D341Med (cell line): ENCODE data around the gene PDZD4.
A peak's percentile ranks its signal among the peaks of the same experiment; 100 is the strongest.
"Not testable (repeated sequence)": the region's sequence is repeated elsewhere in the genome, so short reads cannot be mapped to it uniquely, and the experiment has no call there.

Experiments used
- DNase-seq: peaks from one replicate; pipeline ENCODE4 v3.0.0; 2012; ENCODE audit warnings: low spot score

Gene PDZD4

GRCh38 chrX:153844509-153845082, 14.3 kb upstream of the PDZD4 start:
- DNase-seq = no peak

- no peak for DNase-seq
These were observed 6.6 kb upstream of the PDZD4 start for GRCh38 chrX:153836921-153837320.

GRCh38 chrX:153832728-153833127, 2.4 kb upstream of the PDZD4 start:
- no peak for DNase-seq

- no peak for DNase-seq
These were observed 1.2 kb upstream of the PDZD4 start for GRCh38 chrX:153831429-153832150.

GRCh38 chrX:153830640-153831428, 490 bp upstream of the PDZD4 start:
- peak; percentile 71 for DNase-seq

GRCh38 chrX:153829549-153829798, 870 bp downstream of the PDZD4 start:
- no peak for DNase-seq

GRCh38 chrX:153828723-153829548, 1.4 kb downstream of the PDZD4 start:
- no peak for DNase-seq

- DNase-seq = no peak
These were observed 2.0 kb downstream of the PDZD4 start for GRCh38 chrX:153828308-153828707.

- no peak for DNase-seq
These were observed 2.4 kb downstream of the PDZD4 start for GRCh38 chrX:153827903-153828302.

- DNase-seq = no peak
These were observed 3.3 kb downstream of the PDZD4 start for GRCh38 chrX:153827016-153827415.

GRCh38 chrX:153825042-153825441, 5.3 kb downstream of the PDZD4 start:
- no peak for DNase-seq

- DNase-seq = no peak
These were observed 6.0 kb downstream of the PDZD4 start for GRCh38 chrX:153824348-153824747.

- peak; percentile 4 for DNase-seq
These were observed 9.3 kb downstream of the PDZD4 start for GRCh38 chrX:153821066-153821465.

- DNase-seq = no peak
These were observed 9.7 kb downstream of the PDZD4 start for GRCh38 chrX:153820601-153821000.

- DNase-seq = no peak
These were observed 10.8 kb downstream of the PDZD4 start for GRCh38 chrX:153819384-153820040.

- DNase-seq = peak; percentile 88
These were observed 11.6 kb downstream of the PDZD4 start for GRCh38 chrX:153818571-153819383.

GRCh38 chrX:153818064-153818463, 12.3 kb downstream of the PDZD4 start:
- DNase-seq = not testable (repeated sequence)

- no peak for DNase-seq
These were observed 13.3 kb downstream of the PDZD4 start for GRCh38 chrX:153816831-153817690.

- DNase-seq = no peak
These were observed 15.6 kb downstream of the PDZD4 start for GRCh38 chrX:153814591-153815315.
